Activated B cell treated with CpG ODN at 0.5 μM for 24 hours (primary cell): ENCODE results near the gene SPEM2. TPM values are rescaled to one million over a fixed set of nuclear protein-coding genes. Genes with fewer than 3 reads are reported as not detected.
A peak's percentile ranks its signal among the peaks of the same experiment; 100 is the strongest.

Experiments
- ATAC-seq: fragments of 200-7000 bp; cut with Tn5 transposase; one replicate; pipeline ENCODE4 v1.10.0; 2021; ENCODE audit warnings: low read depth, mild to moderate bottlenecking, moderate library complexity
- CTCF ChIA-PET: fragments of 350-600 bp; sonication (Branson Sonifier 250); formaldehyde crosslinking; loops from one replicate; lab custom pipeline; 2021; ENCODE audit warnings: antibody characterized with exemption; lab: Charles Lee
- POLR2A ChIA-PET: fragments of 350-600 bp; sonication (Branson Sonifier 250); formaldehyde crosslinking; loops from one replicate; lab custom pipeline; 2021; ENCODE audit warnings: antibody characterized with exemption; lab: Charles Lee
- DNase-seq: peaks from one replicate; pipeline ENCODE4 v3.0.0; 2022
- H3K27ac Mint-ChIP-seq: one replicate; pipeline ENCODE4 v1.8.0; 2020; ENCODE audit warnings: mixed read lengths
- H3K27me3 Mint-ChIP-seq: one replicate; pipeline ENCODE4 v1.8.0; 2021; ENCODE audit warnings: mixed read lengths
- H3K36me3 Mint-ChIP-seq: one replicate; pipeline ENCODE4 v1.8.0; 2021; ENCODE audit warnings: low read depth, mixed read lengths
- H3K4me1 Mint-ChIP-seq: one replicate; pipeline ENCODE4 v1.8.0; 2021; ENCODE audit warnings: mixed read lengths
- H3K4me3 Mint-ChIP-seq: one replicate; pipeline ENCODE4 v1.8.0; 2020; ENCODE audit warnings: mild to moderate bottlenecking, mixed read lengths
- H3K9me3 Mint-ChIP-seq: one replicate; pipeline ENCODE4 v1.8.0; 2020; ENCODE audit warnings: mixed read lengths
- CTCF ChIP-seq: fragments of 200-600 bp; IDR thresholded peaks from one replicate; pipeline ENCODE4 v1.8.0; 2022; ENCODE audit warnings: antibody characterized with exemption, mild to moderate bottlenecking
- intact Hi-C: fragments of 100-400 bp; cut with micrococcal nuclease; formaldehyde crosslinking; loops from one replicate; pipeline ENCODE4 v1.15.1; 2024
- total RNA-seq: library from RNA; stranded (reverse); gene quantifications from 2 replicates; pipeline ENCODE4 v1.2.3, GENCODE V29; 2022

SPEM2 gene
- total RNA-seq, 1 donor from 2014 or later = not detected

GRCh38 chr17:7383371-7383741 is 42.1 kb upstream of the SPEM2 start:
- peaks cover 4% of the 10 kb centered on the region for H3K9me3 Mint-ChIP-seq
- CTCF ChIA-PET = interaction anchor here (1.4 kb wide), 1 partner anchor 28 kb away, joined by 4 read pairs; the partner anchor contains the start of gene TMEM95
- POLR2A ChIA-PET = interaction anchor here (1.0 to 2.0 kb wide), 9 partner anchors 11 to 200 kb away, joined by 3 to 27 read pairs (median 4); partner anchors contain the start of genes ACAP1, MPDU1, PLSCR3 and POLR2A
- H3K4me3 Mint-ChIP-seq = no peak overlapping the region
- peaks cover 29% of the 10 kb centered on the region for H3K27me3 Mint-ChIP-seq
- intact Hi-C loops = no loop called here
- no peak for TF ChIP-seq CTCF
- ATAC-seq = no peak
- no peak for DNase-seq
- H3K27ac Mint-ChIP-seq = no peak overlapping the region
- H3K36me3 Mint-ChIP-seq = peaks cover 2% of the 10 kb centered on the region
- peaks cover 10% of the 10 kb centered on the region for H3K4me1 Mint-ChIP-seq

GRCh38 chr17:7383742-7384488 is 41.5 kb upstream of the SPEM2 start:
- peaks cover 4% of the 10 kb centered on the region for H3K9me3 Mint-ChIP-seq
- ATAC-seq (peak; percentile 98), DNase-seq (peak; percentile 82)
- intact Hi-C loops = loop anchor here (1.0 to 2.0 kb wide), 5 partner anchors 10 to 100 kb away; partner anchors contain the start of genes PLSCR3, POLR2A, TMEM102 and TMEM256
- H3K4me3 Mint-ChIP-seq = peak overlapping the region; percentile 86
- H3K36me3 Mint-ChIP-seq = peaks cover 5% of the 10 kb centered on the region
- H3K27me3 Mint-ChIP-seq = peaks cover 29% of the 10 kb centered on the region
- ChIA-PET POLR2A (interaction anchor here (0.6 to 2.0 kb wide), 15 partner anchors 10 to 304 kb away, joined by 3 to 27 read pairs (median 4); partner anchors contain the start of genes ACAP1, MPDU1, NEURL4 and PLSCR3), CTCF (interaction anchor here (1.4 kb wide), 1 partner anchor 28 kb away, joined by 4 read pairs; the partner anchor contains the start of gene TMEM95)
- peaks cover 10% of the 10 kb centered on the region for H3K4me1 Mint-ChIP-seq
- H3K27ac Mint-ChIP-seq = peak overlapping the region; percentile 80
- no peak for TF ChIP-seq CTCF

GRCh38 chr17:7384489-7385081 is 40.8 kb upstream of the SPEM2 start:
- H3K36me3 Mint-ChIP-seq = peaks cover 10% of the 10 kb centered on the region
- POLR2A ChIA-PET = interaction anchor here (0.6 to 2.0 kb wide), 14 partner anchors 10 to 303 kb away, joined by 3 to 27 read pairs (median 4); partner anchors contain the start of genes ACAP1, MPDU1, NEURL4 and PLSCR3
- TF ChIP-seq CTCF = no peak
- no peak for ATAC-seq
- no peak for DNase-seq
- peak overlapping the region; percentile 86 for H3K4me3 Mint-ChIP-seq
- H3K9me3 Mint-ChIP-seq = no peaks in the 10 kb centered on the region
- H3K27me3 Mint-ChIP-seq = peaks cover 23% of the 10 kb centered on the region
- intact Hi-C loops = loop anchor here (1.0 to 2.0 kb wide), 5 partner anchors 10 to 100 kb away; partner anchors contain the start of genes PLSCR3, POLR2A, TMEM102 and TMEM256
- H3K27ac Mint-ChIP-seq = peak overlapping the region; percentile 80
- CTCF ChIA-PET = interaction anchor here (1.4 kb wide), 1 partner anchor 29 kb away, joined by 4 read pairs; the partner anchor contains the start of gene TMEM95
- peaks cover 10% of the 10 kb centered on the region for H3K4me1 Mint-ChIP-seq

- no peaks in the 10 kb centered on the region for H3K9me3 Mint-ChIP-seq
- no peak overlapping the region for H3K4me3 Mint-ChIP-seq
- DNase-seq (no peak), ATAC-seq (no peak)
- H3K4me1 Mint-ChIP-seq = peaks cover 13% of the 10 kb centered on the region
- H3K36me3 Mint-ChIP-seq = peaks cover 30% of the 10 kb centered on the region
- POLR2A ChIA-PET = interaction anchor here (1.2 kb wide), 1 partner anchor 11 kb away, joined by 5 read pairs; no protein-coding TSS in a partner anchor
- CTCF ChIA-PET = no interaction called here
- no peak overlapping the region for H3K27ac Mint-ChIP-seq
- no peak for TF ChIP-seq CTCF
- intact Hi-C loops = no loop called here
- no peaks in the 10 kb centered on the region for H3K27me3 Mint-ChIP-seq
Observed at GRCh38 chr17:7388856-7389255, 36.6 kb upstream of the SPEM2 start.
